HL-60 (cell line): ENCODE measurements around the gene ARPC1A.

Experiments used
- GABPA ChIP-seq: IDR thresholded peaks from 2 replicates; pipeline ENCODE4 v1.6.1; 2012; ENCODE audit warnings: low read depth
- POLR2AphosphoS5 ChIP-seq: IDR thresholded peaks from 2 replicates; pipeline ENCODE4 v1.6.1; 2012; ENCODE audit warnings: low read depth
- SPI1 ChIP-seq: IDR thresholded peaks from 2 replicates; pipeline ENCODE4 v1.6.1; 2012; ENCODE audit warnings: low read depth, mild to moderate bottlenecking, borderline replicate concordance
- TF ChIP-seq, protein P1 (sequence below): IDR thresholded peaks from one replicate; pipeline ENCODE4 v1.5.1; 2011; ENCODE audit warnings: low read length, control low read depth, inconsistent platforms; ENCODE audit not compliant: insufficient read depth
- TF ChIP-seq, protein P2 (sequence below): IDR thresholded peaks from 2 replicates; pipeline ENCODE4 v1.6.1; 2012; ENCODE audit warnings: low read depth; ENCODE audit not compliant: insufficient replicate concordance

DNA sequence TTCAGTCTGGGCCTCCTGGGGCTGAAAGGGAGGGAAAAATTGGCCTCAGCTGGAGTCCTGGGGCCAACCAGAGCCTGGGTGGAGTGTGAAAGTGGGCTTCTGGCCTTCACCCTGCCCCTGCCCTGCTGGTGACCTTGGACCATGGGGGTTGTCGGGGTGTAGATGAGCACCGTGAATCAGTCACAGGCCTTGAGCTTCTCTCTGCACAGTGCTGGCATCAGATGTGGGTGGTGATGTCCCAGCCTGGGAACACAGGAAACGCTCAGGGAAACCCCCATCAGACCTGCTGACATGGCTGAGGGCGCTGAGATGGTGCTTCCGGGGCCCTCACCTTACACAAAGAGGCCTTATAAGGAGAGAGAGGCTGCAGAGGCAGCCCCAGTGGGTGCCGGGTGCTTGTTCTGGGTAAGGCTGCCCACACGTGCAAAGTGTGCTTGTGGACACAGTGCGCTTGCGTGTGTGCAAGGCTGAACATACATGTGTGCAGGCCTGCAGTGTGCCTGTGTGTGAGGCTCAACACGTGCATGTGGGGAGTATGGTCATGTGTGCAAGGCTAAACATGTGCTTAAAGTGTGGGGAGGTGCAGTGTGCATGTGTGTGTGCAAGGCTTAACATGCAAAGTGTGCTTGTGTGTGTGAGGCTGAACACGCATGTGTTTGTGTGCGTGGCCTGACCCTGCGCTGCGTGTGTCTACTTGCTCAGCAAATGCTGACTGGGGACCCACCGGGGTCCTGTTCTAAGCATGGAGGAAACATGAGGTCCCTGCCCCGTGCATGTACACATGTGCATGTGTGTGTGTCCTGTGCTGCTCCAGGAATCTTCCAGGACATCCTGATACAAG is 55.3 kb downstream of the ARPC1A start:
- TF ChIP-seq POLR2AphosphoS5 (peak; percentile 39; the same call in 1 of the 2 replicates), GABPA (no peak), SPI1 (no peak)
- TF ChIP-seq, protein P1, sequence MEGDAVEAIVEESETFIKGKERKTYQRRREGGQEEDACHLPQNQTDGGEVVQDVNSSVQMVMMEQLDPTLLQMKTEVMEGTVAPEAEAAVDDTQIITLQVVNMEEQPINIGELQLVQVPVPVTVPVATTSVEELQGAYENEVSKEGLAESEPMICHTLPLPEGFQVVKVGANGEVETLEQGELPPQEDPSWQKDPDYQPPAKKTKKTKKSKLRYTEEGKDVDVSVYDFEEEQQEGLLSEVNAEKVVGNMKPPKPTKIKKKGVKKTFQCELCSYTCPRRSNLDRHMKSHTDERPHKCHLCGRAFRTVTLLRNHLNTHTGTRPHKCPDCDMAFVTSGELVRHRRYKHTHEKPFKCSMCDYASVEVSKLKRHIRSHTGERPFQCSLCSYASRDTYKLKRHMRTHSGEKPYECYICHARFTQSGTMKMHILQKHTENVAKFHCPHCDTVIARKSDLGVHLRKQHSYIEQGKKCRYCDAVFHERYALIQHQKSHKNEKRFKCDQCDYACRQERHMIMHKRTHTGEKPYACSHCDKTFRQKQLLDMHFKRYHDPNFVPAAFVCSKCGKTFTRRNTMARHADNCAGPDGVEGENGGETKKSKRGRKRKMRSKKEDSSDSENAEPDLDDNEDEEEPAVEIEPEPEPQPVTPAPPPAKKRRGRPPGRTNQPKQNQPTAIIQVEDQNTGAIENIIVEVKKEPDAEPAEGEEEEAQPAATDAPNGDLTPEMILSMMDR, result no peak
- TF ChIP-seq, protein P2, sequence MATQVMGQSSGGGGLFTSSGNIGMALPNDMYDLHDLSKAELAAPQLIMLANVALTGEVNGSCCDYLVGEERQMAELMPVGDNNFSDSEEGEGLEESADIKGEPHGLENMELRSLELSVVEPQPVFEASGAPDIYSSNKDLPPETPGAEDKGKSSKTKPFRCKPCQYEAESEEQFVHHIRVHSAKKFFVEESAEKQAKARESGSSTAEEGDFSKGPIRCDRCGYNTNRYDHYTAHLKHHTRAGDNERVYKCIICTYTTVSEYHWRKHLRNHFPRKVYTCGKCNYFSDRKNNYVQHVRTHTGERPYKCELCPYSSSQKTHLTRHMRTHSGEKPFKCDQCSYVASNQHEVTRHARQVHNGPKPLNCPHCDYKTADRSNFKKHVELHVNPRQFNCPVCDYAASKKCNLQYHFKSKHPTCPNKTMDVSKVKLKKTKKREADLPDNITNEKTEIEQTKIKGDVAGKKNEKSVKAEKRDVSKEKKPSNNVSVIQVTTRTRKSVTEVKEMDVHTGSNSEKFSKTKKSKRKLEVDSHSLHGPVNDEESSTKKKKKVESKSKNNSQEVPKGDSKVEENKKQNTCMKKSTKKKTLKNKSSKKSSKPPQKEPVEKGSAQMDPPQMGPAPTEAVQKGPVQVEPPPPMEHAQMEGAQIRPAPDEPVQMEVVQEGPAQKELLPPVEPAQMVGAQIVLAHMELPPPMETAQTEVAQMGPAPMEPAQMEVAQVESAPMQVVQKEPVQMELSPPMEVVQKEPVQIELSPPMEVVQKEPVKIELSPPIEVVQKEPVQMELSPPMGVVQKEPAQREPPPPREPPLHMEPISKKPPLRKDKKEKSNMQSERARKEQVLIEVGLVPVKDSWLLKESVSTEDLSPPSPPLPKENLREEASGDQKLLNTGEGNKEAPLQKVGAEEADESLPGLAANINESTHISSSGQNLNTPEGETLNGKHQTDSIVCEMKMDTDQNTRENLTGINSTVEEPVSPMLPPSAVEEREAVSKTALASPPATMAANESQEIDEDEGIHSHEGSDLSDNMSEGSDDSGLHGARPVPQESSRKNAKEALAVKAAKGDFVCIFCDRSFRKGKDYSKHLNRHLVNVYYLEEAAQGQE, result no peak
